ENCODE measurements around the gene MB21D2.

DNA sequence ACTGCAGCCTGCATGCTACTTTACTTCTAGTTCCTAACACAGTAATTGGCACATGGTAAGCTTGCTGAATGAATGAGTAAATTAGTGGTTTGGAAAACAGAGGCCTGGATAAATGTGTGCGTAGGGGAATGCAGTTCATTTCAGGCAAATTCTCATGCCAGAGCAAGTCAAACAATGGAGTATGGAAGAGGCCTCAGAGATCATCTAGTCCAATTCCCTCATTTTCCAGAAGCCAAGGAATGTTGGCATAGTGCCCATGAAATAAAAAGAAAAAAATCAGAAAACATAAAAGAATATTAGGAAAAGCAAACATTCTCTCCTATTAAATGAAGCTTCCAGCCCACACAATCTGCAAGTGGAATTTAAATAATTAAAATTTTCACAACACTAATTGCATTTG is 92.4 kb downstream of the MB21D2 start:
- TF ChIP-seq, protein P1, sequence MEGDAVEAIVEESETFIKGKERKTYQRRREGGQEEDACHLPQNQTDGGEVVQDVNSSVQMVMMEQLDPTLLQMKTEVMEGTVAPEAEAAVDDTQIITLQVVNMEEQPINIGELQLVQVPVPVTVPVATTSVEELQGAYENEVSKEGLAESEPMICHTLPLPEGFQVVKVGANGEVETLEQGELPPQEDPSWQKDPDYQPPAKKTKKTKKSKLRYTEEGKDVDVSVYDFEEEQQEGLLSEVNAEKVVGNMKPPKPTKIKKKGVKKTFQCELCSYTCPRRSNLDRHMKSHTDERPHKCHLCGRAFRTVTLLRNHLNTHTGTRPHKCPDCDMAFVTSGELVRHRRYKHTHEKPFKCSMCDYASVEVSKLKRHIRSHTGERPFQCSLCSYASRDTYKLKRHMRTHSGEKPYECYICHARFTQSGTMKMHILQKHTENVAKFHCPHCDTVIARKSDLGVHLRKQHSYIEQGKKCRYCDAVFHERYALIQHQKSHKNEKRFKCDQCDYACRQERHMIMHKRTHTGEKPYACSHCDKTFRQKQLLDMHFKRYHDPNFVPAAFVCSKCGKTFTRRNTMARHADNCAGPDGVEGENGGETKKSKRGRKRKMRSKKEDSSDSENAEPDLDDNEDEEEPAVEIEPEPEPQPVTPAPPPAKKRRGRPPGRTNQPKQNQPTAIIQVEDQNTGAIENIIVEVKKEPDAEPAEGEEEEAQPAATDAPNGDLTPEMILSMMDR (IDR thresholded peaks at IDR 0.05 in 8 of 11, conservative IDR thresholded peaks at IDR 0.05 in 3 of 11), result no peak
- TF ChIP-seq POLR2A (IDR thresholded peaks at IDR 0.05), result no peak
